ENCODE results near the gene SLC16A1.
"Not testable (repeated sequence)": the region's sequence is repeated elsewhere in the genome, so short reads cannot be mapped to it uniquely, and the experiment has no call there.

Gene SLC16A1

GRCh38 chr1:112958236-112958635 lies 2.2 kb upstream of the SLC16A1 start:
- POLR2A ChIA-PET = interaction anchor here (0.8 to 1.4 kb wide), 4 partner anchors 8 to 20 kb away, joined by 3 read pairs; no protein-coding TSS in a partner anchor
- DNase-seq (ENCODE audit: extremely low spot score); CTCF ChIA-PET: not testable (repeated sequence)
- TF ChIP-seq ZNF384 (IDR thresholded peaks at IDR 0.05) = peak; percentile 61

- peak; percentile 64 for DNase-seq (ENCODE audit: extremely low spot score)
- TF ChIP-seq PKNOX1 (IDR thresholded peaks at IDR 0.05) (no peak), L3MBTL2 (conservative IDR thresholded peaks at IDR 0.05) (peak; percentile 52), SUZ12 (IDR thresholded peaks at IDR 0.05) (no peak), CTBP1 (IDR thresholded peaks at IDR 0.05; ENCODE audit: borderline replicate concordance) (no peak)
- POLR2A ChIA-PET = interaction anchor here (0.8 to 2.0 kb wide), 6 partner anchors 9 to 257 kb away, joined by 3 to 6 read pairs (median 3); no protein-coding TSS in a partner anchor
- CTCF ChIA-PET = no interaction called here
These were observed 1.3 kb upstream of the SLC16A1 start for GRCh38 chr1:112957133-112957812.

DNA sequence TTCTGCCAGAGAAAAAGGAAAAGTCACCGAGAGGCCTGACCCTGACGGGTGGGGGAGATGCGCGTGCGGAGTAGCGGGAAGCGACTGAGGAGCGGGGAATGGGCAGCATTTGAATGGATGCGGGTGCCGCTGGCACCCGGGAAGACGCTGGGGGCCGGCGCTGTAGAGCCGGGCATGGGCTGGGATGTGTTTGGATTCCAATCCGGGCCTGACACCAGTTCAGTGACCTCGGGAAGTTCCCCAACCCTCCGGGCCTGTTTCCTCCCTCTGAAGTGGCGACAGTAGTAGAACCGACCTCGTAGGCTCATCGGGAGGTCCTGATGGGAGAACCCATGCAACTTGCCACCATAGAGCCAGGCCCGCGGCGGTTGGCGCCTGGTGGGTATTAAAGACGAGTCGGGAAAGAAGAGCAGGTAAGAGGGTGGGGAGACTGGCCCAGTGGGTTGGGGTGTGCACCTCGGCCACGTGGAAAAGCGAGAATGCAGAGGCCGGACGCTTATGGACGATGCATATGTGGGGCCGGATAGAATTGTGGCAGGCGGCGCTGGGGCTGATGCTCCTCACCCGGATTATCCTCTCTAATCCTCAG lies 642 bp upstream of the SLC16A1 start:
- TF ChIP-seq L3MBTL2 (conservative IDR thresholded peaks at IDR 0.05) = peak; percentile 91
- TF ChIP-seq FOXA1 (IDR thresholded peaks at IDR 0.05) = no peak
- TF ChIP-seq CTBP1 (IDR thresholded peaks at IDR 0.05; ENCODE audit: borderline replicate concordance) = no peak
- ChIA-PET CTCF (interaction anchor here (0.5 to 1.0 kb wide), 4 partner anchors 14 to 100 kb away, joined by 3 to 4 read pairs (median 4); no protein-coding TSS in a partner anchor), POLR2A (interaction anchor here (0.7 to 2.0 kb wide), 28 partner anchors 10 to 256 kb away, joined by 3 to 27 read pairs (median 4); partner anchors contain the start of gene LRIG2)
- no peak for DNase-seq (ENCODE audit: extremely low spot score)

- CTCF ChIA-PET = interaction anchor here (0.5 to 1.9 kb wide), 3 partner anchors 73 to 137 kb away, joined by 4 to 9 read pairs (median 5); no protein-coding TSS in a partner anchor
These were observed 837 bp downstream of the SLC16A1 start for GRCh38 chr1:112954945-112955772.

DNA sequence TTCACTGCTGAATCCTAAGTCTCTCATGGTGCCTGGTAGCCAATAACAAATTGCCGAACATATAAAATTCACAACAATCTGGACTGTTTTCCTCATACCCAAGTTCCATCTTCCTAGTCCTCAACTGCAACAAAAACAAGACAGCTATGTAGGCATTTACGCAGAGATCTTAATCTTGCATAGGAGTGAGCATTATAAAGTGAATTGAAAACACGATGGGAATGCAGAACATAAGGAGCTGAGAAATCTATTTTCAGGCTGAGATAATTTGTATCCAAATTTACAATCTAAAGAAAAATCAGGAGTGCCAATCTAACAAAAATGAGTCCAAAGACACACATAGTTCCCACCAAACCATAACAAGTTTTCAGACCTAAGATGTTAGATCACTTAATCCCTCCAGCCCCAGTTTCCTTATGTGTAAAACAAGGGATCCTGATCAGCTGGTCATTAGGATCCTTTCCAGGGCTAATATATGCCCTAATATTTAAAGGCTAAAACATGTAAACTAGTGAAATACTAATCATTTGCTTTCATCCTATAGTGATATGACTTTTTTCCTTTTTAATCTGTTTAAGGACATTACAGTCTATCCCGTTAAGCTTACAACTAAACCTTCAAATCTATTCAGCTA lies 1.9 kb downstream of the SLC16A1 start:
- TF ChIP-seq CTBP1 (IDR thresholded peaks at IDR 0.05; ENCODE audit: borderline replicate concordance) (no peak), PKNOX1 (IDR thresholded peaks at IDR 0.05) (no peak), ZNF384 (IDR thresholded peaks at IDR 0.05) (no peak), ELF4 (IDR thresholded peaks at IDR 0.05) (no peak), L3MBTL2 (conservative IDR thresholded peaks at IDR 0.05) (no peak)
- ChIA-PET POLR2A (interaction anchor here (0.8 to 1.1 kb wide), 2 partner anchors 17 to 119 kb away, joined by 3 read pairs; partner anchors contain the start of gene LRIG2), CTCF (interaction anchor here (0.7 to 1.9 kb wide), 4 partner anchors 17 to 244 kb away, joined by 4 to 5 read pairs (median 4); no protein-coding TSS in a partner anchor)
- DNase-seq (ENCODE audit: extremely low spot score) = no peak

More at GRCh38 chr1:112954945-112955772, 837 bp downstream of the SLC16A1 start:
- TF ChIP-seq BHLHE40 (IDR thresholded peaks at IDR 0.05; ENCODE audit: borderline replicate concordance) = no peak
- peak; percentile 78 for TF ChIP-seq PKNOX1 (IDR thresholded peaks at IDR 0.05)
- TF ChIP-seq LEF1 (IDR thresholded peaks at IDR 0.05; ENCODE audit: borderline replicate concordance) = peak; percentile 43; the same call in 1 of the 2 replicates
- DNase-seq (ENCODE audit: extremely low spot score) = peak; percentile 74
- POLR2A ChIA-PET = interaction anchor here (0.9 to 1.3 kb wide), 12 partner anchors 8 to 118 kb away, joined by 3 to 27 read pairs (median 5); partner anchors contain the start of gene LRIG2

DNA sequence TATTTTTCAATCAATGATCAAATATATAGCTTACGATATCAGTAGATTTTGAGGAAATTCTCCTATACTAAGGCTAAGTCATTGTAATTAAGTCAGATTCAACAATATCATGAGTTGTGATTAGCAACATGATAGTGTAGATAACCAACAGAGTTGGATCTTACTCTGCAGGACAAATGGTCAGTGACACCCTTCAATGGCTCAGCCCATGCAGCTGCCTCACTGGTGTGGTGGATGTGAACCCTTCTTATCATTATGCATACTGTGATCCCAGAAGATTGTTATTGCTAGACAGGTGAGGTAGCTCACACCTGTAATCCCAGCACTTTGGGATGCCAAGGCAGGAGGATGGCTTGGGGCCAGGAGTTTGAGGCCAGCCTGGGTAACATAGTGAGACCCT lies 5.6 kb downstream of the SLC16A1 start:
- CTCF ChIA-PET = interaction anchor here (0.6 kb wide), 1 partner anchor 16 kb away, joined by 3 read pairs; no protein-coding TSS in a partner anchor
- TF ChIP-seq CTBP1 (IDR thresholded peaks at IDR 0.05; ENCODE audit: borderline replicate concordance) (no peak), SUZ12 (IDR thresholded peaks at IDR 0.05) (no peak), PKNOX1 (IDR thresholded peaks at IDR 0.05) (no peak), FOXK2 (IDR thresholded peaks at IDR 0.05) (no peak), FOXA1 (IDR thresholded peaks at IDR 0.05) (no peak), LEF1 (IDR thresholded peaks at IDR 0.05; ENCODE audit: borderline replicate concordance) (no peak), L3MBTL2 (conservative IDR thresholded peaks at IDR 0.05) (no peak), NFRKB (IDR thresholded peaks at IDR 0.05) (no peak), ZNF384 (IDR thresholded peaks at IDR 0.05) (no peak), BHLHE40 (IDR thresholded peaks at IDR 0.05; ENCODE audit: borderline replicate concordance) (no peak), ELF4 (IDR thresholded peaks at IDR 0.05) (no peak), SP1 (IDR thresholded peaks at IDR 0.05) (no peak)
- no peak for DNase-seq (ENCODE audit: extremely low spot score)
- POLR2A ChIA-PET = interaction anchor here (1.3 kb wide), 1 partner anchor 14 kb away, joined by 4 read pairs; no protein-coding TSS in a partner anchor

All from HEK293T (cell line).